Choroid plexus epithelial cell (primary cell): Measurements from ENCODE around the gene LSM7.

Source experiments
- DNase-seq: peaks from one replicate; pipeline ENCODE4 v3.0.0-alpha.2; 2010; ENCODE audit warnings: low read depth
- H3K4me3 ChIP-seq: 2 replicates; pipeline ENCODE4 v1.5.1; 2011; ENCODE audit warnings: low read depth, mild to moderate bottlenecking, control low read depth, low read length, moderate library complexity
- CTCF ChIP-seq: conservative IDR thresholded peaks from 2 replicates; pipeline ENCODE4 v1.5.1; 2011; ENCODE audit warnings: low read depth, mild to moderate bottlenecking, control low read depth, inconsistent platforms, low read length, moderate library complexity

LSM7 gene

DNA sequence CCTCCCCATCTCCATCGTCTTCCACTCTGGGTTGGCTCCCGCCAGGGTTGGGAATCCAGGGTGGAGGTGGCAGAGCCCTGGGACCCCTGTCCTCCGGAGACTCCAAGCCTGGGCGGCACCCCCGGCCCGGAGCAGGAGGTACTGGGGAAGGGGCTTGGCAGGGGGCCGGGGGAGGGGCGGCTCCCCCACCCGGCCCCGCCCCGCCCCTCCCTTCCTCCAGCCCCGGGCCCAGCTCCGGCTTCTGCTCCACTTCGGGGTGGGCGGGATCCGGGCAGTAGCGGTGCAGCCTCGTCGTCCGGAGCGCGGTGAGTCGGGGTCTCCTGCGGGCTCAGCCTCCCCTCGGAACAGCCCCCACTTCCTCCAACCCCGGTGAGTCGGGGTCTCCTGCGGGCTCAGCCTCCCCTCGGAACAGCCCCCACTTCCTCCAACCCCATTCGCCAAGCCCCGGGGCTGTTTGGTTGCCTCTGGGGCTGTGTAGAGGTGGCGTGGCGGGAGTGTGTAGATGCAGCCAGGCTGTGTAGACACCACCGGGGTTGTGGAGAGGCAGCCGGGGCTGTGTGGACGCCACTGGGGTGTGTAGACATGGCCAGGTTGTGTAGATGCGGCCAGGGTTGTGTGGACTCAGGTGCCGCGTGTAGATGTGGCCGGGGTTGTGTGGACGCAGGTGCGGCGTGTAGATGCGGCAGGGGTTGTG is 31.8 kb upstream of the LSM7 start, which contains the start of gene TMPRSS9:
TMPRSS9 (plus strand) TSS at position 274 of the 694 bp plus-strand sequence. CDS start 29,521 bp downstream, outside the sequence.
- no peak within 1 kb of the TSS for H3K4me3 ChIP-seq
- no peak for DNase-seq
- TF ChIP-seq CTCF: no peak

- no peak for DNase-seq
- no peak overlapping the region for H3K4me3 ChIP-seq
- no peak for TF ChIP-seq CTCF
Measured at GRCh38 chr19:2358548-2359173, 30.3 kb upstream of the LSM7 start.

DNA sequence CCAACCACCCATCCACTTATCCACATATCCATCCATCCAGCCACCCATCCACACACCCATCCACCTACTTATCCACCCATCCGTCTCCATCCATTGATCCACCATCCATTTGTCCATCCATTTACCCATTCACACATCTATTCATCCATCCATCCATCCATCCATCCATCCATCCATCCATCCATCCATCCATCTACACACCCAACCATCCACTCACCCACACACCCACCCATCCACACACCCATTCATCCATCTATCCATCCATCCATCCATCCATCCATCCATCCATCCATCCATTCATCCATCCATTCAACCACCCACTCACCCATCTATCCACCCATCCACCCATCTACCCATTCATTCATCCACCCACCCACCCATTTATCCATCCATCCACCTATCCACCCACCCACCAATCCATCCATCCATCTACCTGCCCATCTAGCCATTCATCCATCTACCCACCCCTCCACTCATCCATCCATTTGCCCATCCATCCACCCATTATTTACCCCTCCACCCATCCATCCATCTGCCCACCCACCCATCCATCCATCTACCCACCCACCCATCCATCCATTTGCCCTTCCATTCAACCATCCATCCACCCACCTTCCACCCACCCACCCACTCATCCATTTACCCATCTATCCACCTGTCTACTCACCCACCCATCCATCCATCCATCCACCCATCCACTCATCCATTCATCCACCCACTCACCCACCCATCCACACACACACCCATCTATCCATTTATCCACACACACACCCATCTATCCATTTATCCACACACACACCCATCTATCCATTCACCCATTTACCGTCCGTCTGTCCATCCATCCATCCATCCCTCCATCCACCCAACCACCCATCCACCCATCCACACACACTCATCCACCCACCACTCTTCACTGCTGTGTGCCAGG is 29.2 kb upstream of the LSM7 start:
- no peak overlapping the region for H3K4me3 ChIP-seq
- DNase-seq: no peak
- no peak for TF ChIP-seq CTCF

- H3K4me3 ChIP-seq: no peak overlapping the region
- no peak for DNase-seq
- TF ChIP-seq CTCF: no peak
Measured at GRCh38 chr19:2356036-2356646, 27.8 kb upstream of the LSM7 start.

GRCh38 chr19:2355168-2356035 is 27.0 kb upstream of the LSM7 start:
- no peak for TF ChIP-seq CTCF
- DNase-seq: no peak
- H3K4me3 ChIP-seq: no peak overlapping the region

DNA sequence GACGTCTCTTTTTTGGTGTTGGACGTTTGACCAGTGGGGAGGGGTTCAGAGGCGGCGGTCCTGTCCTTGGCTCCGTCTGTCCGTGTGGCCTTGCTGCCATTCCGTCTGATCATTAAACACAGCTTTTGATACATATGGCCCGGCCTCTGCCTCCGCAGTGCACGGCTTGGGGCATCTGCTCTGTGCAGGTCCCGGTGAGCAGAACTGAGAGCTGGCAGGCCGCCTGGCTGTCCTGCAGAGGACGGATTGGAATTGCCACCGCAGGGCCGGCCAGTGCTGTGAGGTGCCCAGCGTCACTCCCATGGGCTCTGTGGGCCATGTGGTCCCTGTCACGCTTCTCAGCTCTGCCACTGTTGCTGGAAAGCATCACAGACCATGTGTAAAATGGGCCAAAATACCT is 26.3 kb upstream of the LSM7 start:
- DNase-seq: no peak
- TF ChIP-seq CTCF: no peak
- H3K4me3 ChIP-seq: no peak overlapping the region
